Astrocyte (in vitro differentiated cells and primary cell): ENCODE results near the gene PPP1R1A. TPM values are rescaled to one million over a fixed set of nuclear protein-coding genes. Genes with fewer than 3 reads are reported as not detected.

Experiments
- DNase-seq: peaks from one replicate; pipeline ENCODE4 v3.0.0-alpha.2; 2010; ENCODE audit warnings: low read depth
- FAIRE-seq: peaks from 2 replicates; lab custom pipeline; 2011; peaks lifted over from hg19 to GRCh38; lab: Jason Lieb, UNC
- H2AFZ ChIP-seq: 2 replicates; pipeline ENCODE4 v1.6.0; 2012; ENCODE audit warnings: low read depth, low read length, inconsistent platforms
- H3K27ac ChIP-seq: 2 replicates; pipeline ENCODE4 v1.5.1; 2011; ENCODE audit warnings: low read depth, low read length, inconsistent platforms
- H3K27me3 ChIP-seq: 2 replicates; pipeline ENCODE4 v1.6.0; 2011; ENCODE audit warnings: low read length, inconsistent platforms; ENCODE audit not compliant: insufficient read depth
- H3K36me3 ChIP-seq: 2 replicates; pipeline ENCODE4 v1.5.1; 2011; ENCODE audit warnings: low read length, inconsistent platforms; ENCODE audit not compliant: insufficient read depth
- H3K4me1 ChIP-seq: 2 replicates; pipeline ENCODE4 v1.5.1; 2011; ENCODE audit warnings: low read length, inconsistent platforms; ENCODE audit not compliant: insufficient read depth
- H3K4me2 ChIP-seq: 2 replicates; pipeline ENCODE4 v1.6.0; 2012; ENCODE audit warnings: low read length, inconsistent platforms
- H3K4me3 ChIP-seq: 2 replicates; pipeline ENCODE4 v1.5.1; 2011; ENCODE audit warnings: low read depth, mild to moderate bottlenecking, low read length, inconsistent platforms; ENCODE audit not compliant: insufficient read depth
- H3K79me2 ChIP-seq: 2 replicates; pipeline ENCODE4 v1.6.0; 2012; ENCODE audit warnings: mild to moderate bottlenecking, low read length, inconsistent platforms; ENCODE audit not compliant: insufficient read depth
- H3K9ac ChIP-seq: 2 replicates; pipeline ENCODE4 v1.6.0; 2012; ENCODE audit warnings: mild to moderate bottlenecking, low read length, inconsistent platforms
- H3K9me3 ChIP-seq: 2 replicates; pipeline ENCODE4 v1.5.1; 2012; ENCODE audit warnings: low read depth, mild to moderate bottlenecking, low read length, inconsistent platforms; ENCODE audit not compliant: insufficient read depth
- H4K20me1 ChIP-seq: 2 replicates; pipeline ENCODE4 v1.6.0; 2012; ENCODE audit warnings: low read length, inconsistent platforms; ENCODE audit not compliant: insufficient read depth
- H3K27ac Mint-ChIP-seq: one replicate; pipeline ENCODE4 v1.8.0; 2021; ENCODE audit warnings: mild to moderate bottlenecking, mixed read lengths; ENCODE audit not compliant: unreplicated experiment
- H3K27me3 Mint-ChIP-seq: one replicate; pipeline ENCODE4 v1.8.0; 2021; ENCODE audit warnings: low read depth, mixed read lengths; ENCODE audit not compliant: unreplicated experiment
- H3K36me3 Mint-ChIP-seq: one replicate; pipeline ENCODE4 v1.8.0; 2021; ENCODE audit warnings: low read depth, mixed read lengths; ENCODE audit not compliant: unreplicated experiment
- H3K4me1 Mint-ChIP-seq: one replicate; pipeline ENCODE4 v1.8.0; 2021; ENCODE audit warnings: low read depth, mixed read lengths; ENCODE audit not compliant: unreplicated experiment
- H3K4me3 Mint-ChIP-seq: one replicate; pipeline ENCODE4 v1.8.0; 2021; ENCODE audit warnings: mild to moderate bottlenecking, moderate library complexity, mixed read lengths; ENCODE audit not compliant: unreplicated experiment
- H3K9me3 Mint-ChIP-seq: one replicate; pipeline ENCODE4 v1.8.0; 2021; ENCODE audit warnings: mild to moderate bottlenecking, mixed read lengths; ENCODE audit not compliant: unreplicated experiment
- CTCF ChIP-seq: IDR thresholded peaks from 2 replicates; pipeline ENCODE4 v1.5.1; 2011; ENCODE audit warnings: low read depth, mild to moderate bottlenecking, inconsistent platforms, low read length, moderate library complexity; ENCODE audit not compliant: insufficient read depth
- EZH2 ChIP-seq: IDR thresholded peaks from 2 replicates; pipeline ENCODE4 v1.6.1; 2012; ENCODE audit warnings: mild to moderate bottlenecking, low read length, inconsistent platforms; ENCODE audit not compliant: insufficient read depth
- total RNA-seq: library from RNA; stranded (reverse); gene quantifications from 2 replicates; pipeline ENCODE4 v1.2.1, GENCODE V29; 2021

PPP1R1A gene
- total RNA-seq, 1 donor from 2014 or later = 0.52 TPM

- peak overlapping the region; percentile 34 for H3K27ac Mint-ChIP-seq
- H3K27ac ChIP-seq = no peak overlapping the region
- H3K36me3 Mint-ChIP-seq = no peaks in the 10 kb centered on the region
- peaks cover 12% of the 10 kb centered on the region for H3K4me1 Mint-ChIP-seq
- no peak for FAIRE-seq
- H3K9me3 Mint-ChIP-seq = peaks cover 7% of the 10 kb centered on the region
- no peaks in the 10 kb centered on the region for H3K9me3 ChIP-seq
- no peaks in the 10 kb centered on the region for H3K79me2 ChIP-seq
- no peaks in the 10 kb centered on the region for H3K36me3 ChIP-seq
- no peak overlapping the region for H2AFZ ChIP-seq
- H3K27me3 ChIP-seq = peaks cover 10% of the 10 kb centered on the region
- H4K20me1 ChIP-seq = no peaks in the 10 kb centered on the region
- no peak overlapping the region for H3K4me3 ChIP-seq
- H3K4me1 ChIP-seq = no peaks in the 10 kb centered on the region
- no peak overlapping the region for H3K4me2 ChIP-seq
- no peak for DNase-seq
- TF ChIP-seq EZH2 (no peak), CTCF (no peak)
- H3K27me3 Mint-ChIP-seq = peaks cover 34% of the 10 kb centered on the region
- H3K9ac ChIP-seq = no peak overlapping the region
- no peak overlapping the region for H3K4me3 Mint-ChIP-seq
Measured at GRCh38 chr12:54605138-54605970, 16.9 kb upstream of the PPP1R1A start.

- H3K27ac Mint-ChIP-seq = no peak overlapping the region
- no peaks in the 10 kb centered on the region for H3K9me3 ChIP-seq
- DNase-seq (no peak), FAIRE-seq (no peak)
- no peaks in the 10 kb centered on the region for H3K36me3 ChIP-seq
- no peaks in the 10 kb centered on the region for H4K20me1 ChIP-seq
- H3K4me3 ChIP-seq = no peak overlapping the region
- no peak overlapping the region for H3K4me2 ChIP-seq
- no peaks in the 10 kb centered on the region for H3K79me2 ChIP-seq
- H3K4me1 ChIP-seq = no peaks in the 10 kb centered on the region
- TF ChIP-seq CTCF (no peak), EZH2 (no peak)
- H3K9me3 Mint-ChIP-seq = peaks cover 7% of the 10 kb centered on the region
- no peak overlapping the region for H3K4me3 Mint-ChIP-seq
- no peak overlapping the region for H3K27ac ChIP-seq
- peaks cover 33% of the 10 kb centered on the region for H3K27me3 Mint-ChIP-seq
- H3K9ac ChIP-seq = no peak overlapping the region
- peaks cover 12% of the 10 kb centered on the region for H3K4me1 Mint-ChIP-seq
- H3K27me3 ChIP-seq = peaks cover 15% of the 10 kb centered on the region
- H3K36me3 Mint-ChIP-seq = no peaks in the 10 kb centered on the region
- H2AFZ ChIP-seq = no peak overlapping the region
Measured at GRCh38 chr12:54604436-54604835, 16.0 kb upstream of the PPP1R1A start.

- TF ChIP-seq EZH2 = no peak
- TF ChIP-seq CTCF = no peak
- no peaks in the 10 kb centered on the region for H3K36me3 ChIP-seq
- H4K20me1 ChIP-seq = no peaks in the 10 kb centered on the region
- no peaks in the 10 kb centered on the region for H3K9me3 ChIP-seq
- peaks cover 15% of the 10 kb centered on the region for H3K27me3 ChIP-seq
- Mint-ChIP-seq H3K9me3 (peaks cover 7% of the 10 kb centered on the region), H3K4me3 (no peak overlapping the region), H3K27me3 (peaks cover 33% of the 10 kb centered on the region), H3K36me3 (no peaks in the 10 kb centered on the region), H3K27ac (no peak overlapping the region), H3K4me1 (peaks cover 12% of the 10 kb centered on the region)
- DNase-seq = no peak
- H2AFZ ChIP-seq = no peak overlapping the region
- no peak for FAIRE-seq
- no peak overlapping the region for H3K27ac ChIP-seq
- H3K9ac ChIP-seq = no peak overlapping the region
- no peak overlapping the region for H3K4me3 ChIP-seq
- H3K79me2 ChIP-seq = no peaks in the 10 kb centered on the region
- H3K4me1 ChIP-seq = no peaks in the 10 kb centered on the region
- no peak overlapping the region for H3K4me2 ChIP-seq
Measured at GRCh38 chr12:54603872-54604271, 15.4 kb upstream of the PPP1R1A start.
